ENCODE results near the gene PRKCB. TPM values are rescaled to one million over a fixed set of nuclear protein-coding genes. Genes with fewer than 3 reads are reported as not detected.

The PRKCB gene
- total and polyA plus RNA-seq, 2 of the 8 experiments (the other 6 are each of a cell fraction or from before 2014, with no cell fraction given): 7.1 to 12.1 TPM

DNA sequence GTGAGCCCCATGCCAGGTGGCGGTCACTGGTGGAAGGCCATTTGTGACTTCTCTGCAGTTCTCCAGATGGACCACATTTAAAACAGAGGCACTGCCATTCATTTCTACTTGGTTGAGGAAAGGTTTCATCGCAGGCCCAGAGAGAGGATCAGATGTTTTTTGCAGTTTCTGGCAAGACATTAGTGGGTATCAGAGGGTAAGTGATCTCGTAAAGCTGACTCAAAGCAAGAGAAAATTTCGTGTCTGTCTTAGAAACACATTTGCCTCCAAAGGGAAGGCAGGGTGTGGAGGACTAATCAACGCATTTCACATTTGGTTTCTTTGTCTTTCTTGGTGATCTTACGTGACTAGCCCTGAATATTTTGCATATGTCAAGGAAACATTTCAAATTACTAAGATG, 81.8 kb downstream of the PRKCB start:
- no peak overlapping the region for H3K18ac ChIP-seq (ENCODE audit: extremely low read depth, low read length)
- no peak overlapping the region for H2BK12ac ChIP-seq (ENCODE audit: low read depth, low read length)
- no peak overlapping the region for H2AFZ ChIP-seq (ENCODE audit: low read length)
- no peak overlapping the region for H4K5ac ChIP-seq (ENCODE audit: insufficient read length, low read depth, low read length)
- no peaks in the 10 kb centered on the region for H3K27me3 ChIP-seq (replicated peaks in 1 of 4; ENCODE audit: control insufficient read depth in 3 of 4, extremely low read depth in 1 of 4, insufficient read depth in 3 of 4, low read length in 3 of 4)
- H3K79me1 ChIP-seq (ENCODE audit: low read depth, low read length): no peaks in the 10 kb centered on the region
- ChIA-PET CTCF (ENCODE audit: partially characterized antibody) (no interaction called here), POLR2A (ENCODE audit: partially characterized antibody) (no interaction called here)
- H3K79me2 ChIP-seq (ENCODE audit: control insufficient read depth in 1 of 2, insufficient read depth in 2 of 2, low read length in 2 of 2): no peaks in the 10 kb centered on the region
- H3K23me2 ChIP-seq (ENCODE audit: low read depth, low read length): no peaks in the 10 kb centered on the region
- H3K9me3 ChIP-seq (ENCODE audit: insufficient read depth in 2 of 2, low read depth in 1 of 2, low read length in 1 of 2): no peaks in the 10 kb centered on the region
- H4K20me1 ChIP-seq (replicated peaks in 1 of 2; ENCODE audit: control insufficient read depth in 1 of 2, insufficient read depth in 2 of 2, low read length in 2 of 2): no peaks in the 10 kb centered on the region
- FAIRE-seq (no peak), DNase-seq (ENCODE audit: low read depth in 1 of 2, low spot score in 2 of 2) (no peak)
- H3K4me3 ChIP-seq (ENCODE audit: extremely low read depth in 1 of 4, insufficient read depth in 2 of 4, low read depth in 3 of 4, low read length in 4 of 4): no peak overlapping the region
- no peak for TF ChIP-seq NANOG (IDR thresholded peaks at IDR 0.05; ENCODE audit: insufficient read depth, low read depth, low read length, poor library complexity, severe bottlenecking)
- TF ChIP-seq SP1 (IDR thresholded peaks at IDR 0.05; ENCODE audit: low read depth, low read length): no peak
- TF ChIP-seq EP300 (IDR thresholded peaks at IDR 0.05; ENCODE audit: borderline replicate concordance in 1 of 2, low read depth in 2 of 2, low read length in 2 of 2): no peak
- TF ChIP-seq SAP30 (IDR thresholded peaks at IDR 0.05; ENCODE audit: insufficient read depth, insufficient replicate concordance, low read length): no peak
- TF ChIP-seq KDM5A (IDR thresholded peaks at IDR 0.05; ENCODE audit: low read length): no peak
- TF ChIP-seq RBBP5 (IDR thresholded peaks at IDR 0.05; ENCODE audit: borderline replicate concordance, low read depth, low read length): no peak
- TF ChIP-seq MAFK (IDR thresholded peaks at IDR 0.05; ENCODE audit: low read depth, low read length): no peak
- H4K8ac ChIP-seq (ENCODE audit: extremely low read depth, insufficient read depth, low read length): no peak overlapping the region
- H2BK120ac ChIP-seq (replicated peaks; ENCODE audit: low read depth, low read length): no peak overlapping the region
- no peak overlapping the region for H2BK5ac ChIP-seq (ENCODE audit: low read depth, low read length)
- H3K36me3 ChIP-seq (ENCODE audit: control insufficient read depth in 2 of 4, insufficient read depth in 4 of 4, low read length in 3 of 4): no peaks in the 10 kb centered on the region
- no peak overlapping the region for H3K56ac ChIP-seq (replicated peaks; ENCODE audit: insufficient read length, low read depth, low read length)
- no peak overlapping the region for H2AK5ac ChIP-seq (ENCODE audit: low read depth, low read length)
- no peak overlapping the region for H3K9ac ChIP-seq (replicated peaks in 1 of 4; ENCODE audit: extremely low read depth in 1 of 4, low read depth in 3 of 4, low read length in 3 of 4)
- no peak overlapping the region for H3K14ac ChIP-seq (ENCODE audit: insufficient read length)
- WGBS, 2 experiments (ENCODE audit: extremely low coverage in 1 of 2, insufficient coverage in 1 of 2, insufficient read length in 1 of 2, insufficient replicate concordance in 2 of 2, low coverage in 1 of 2, low lambda C conversion rate in 2 of 2, missing lambda C conversion rate in 1 of 2): 90% methylated on average over 6 of the region's 6 CpGs; no CpG with 5 or more reads in 1 of the 2 experiments
- no peak overlapping the region for H4K91ac ChIP-seq (replicated peaks; ENCODE audit: insufficient read length, low read length)
- H3K23ac ChIP-seq (ENCODE audit: insufficient read length): no peak overlapping the region
- H3K4ac ChIP-seq (replicated peaks; ENCODE audit: insufficient read length, low read depth, low read length): no peak overlapping the region
- peaks cover 0 to 2% (median 1%) of the 10 kb centered on the region in 4 experiments; a peak in 3 of 7 replicates for H3K4me1 ChIP-seq (replicated peaks in 1 of 4; ENCODE audit: control insufficient read depth in 3 of 4, insufficient read depth in 4 of 4, low read length in 3 of 4)
- H2BK20ac ChIP-seq (ENCODE audit: low read length): no peak overlapping the region
- no peak overlapping the region for H3K4me2 ChIP-seq (ENCODE audit: insufficient read depth in 1 of 2, low read depth in 2 of 2, low read length in 2 of 2)
- H2BK15ac ChIP-seq (ENCODE audit: low read length): no peak overlapping the region
- no peak overlapping the region for H3K27ac ChIP-seq (ENCODE audit: low read depth, low read length)
